HG03354 (cell line): ENCODE data around the gene FBXO36.
"Not testable (repeated sequence)": the region's sequence is repeated elsewhere in the genome, so short reads cannot be mapped to it uniquely, and the experiment has no call there.

ENCODE experiments used
- ATAC-seq: cut with Tn5 transposase; IDR thresholded peaks from one replicate; pipeline ENCODE4 v1.9.1; 2021; ENCODE audit warnings: mild to moderate bottlenecking; ENCODE audit not compliant: unreplicated experiment, poor library complexity, severe bottlenecking

Gene FBXO36

DNA sequence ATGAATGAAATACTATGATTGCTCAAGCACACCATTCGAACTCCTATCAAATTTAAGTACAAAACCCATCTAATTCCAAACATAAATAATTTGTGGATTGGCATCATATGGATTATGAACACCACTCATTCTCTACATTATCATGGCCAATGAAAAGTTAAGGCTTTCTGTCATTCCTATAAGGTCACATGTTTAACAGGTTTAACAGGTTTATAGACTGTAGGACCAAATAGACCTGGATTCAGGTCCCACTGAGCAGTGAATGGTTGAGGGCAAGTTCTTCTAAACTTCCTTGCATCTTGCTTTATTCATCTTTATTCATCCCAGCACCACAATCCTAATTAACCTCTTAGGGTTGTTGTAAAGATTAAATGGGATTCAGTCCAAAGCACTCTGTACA, 33.4 kb downstream of the FBXO36 start:
- ATAC-seq = no peak

DNA sequence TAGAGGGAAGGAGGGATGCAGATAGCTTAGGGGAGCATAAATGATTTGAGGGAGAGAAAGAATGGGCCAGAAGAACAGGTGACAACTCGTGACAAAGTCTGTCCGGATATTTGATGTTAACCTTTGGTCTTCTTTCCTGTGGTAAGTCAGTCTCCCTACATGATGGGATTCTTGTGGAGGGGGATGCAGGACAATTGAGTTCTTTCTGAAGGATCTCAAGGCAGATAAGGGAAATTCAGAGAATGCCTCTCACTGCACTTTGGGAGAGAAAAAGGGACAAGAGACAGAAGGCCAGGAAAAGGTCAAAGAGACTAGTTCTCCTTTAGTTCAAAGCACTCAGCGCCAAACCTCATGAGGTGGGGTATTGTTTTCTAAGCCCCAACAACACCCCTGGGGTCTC, 34.2 kb downstream of the FBXO36 start:
- no peak for ATAC-seq

- not testable (repeated sequence) for ATAC-seq
These were observed 41.3 kb downstream of the FBXO36 start for GRCh38 chr2:229963596-229963995.

DNA sequence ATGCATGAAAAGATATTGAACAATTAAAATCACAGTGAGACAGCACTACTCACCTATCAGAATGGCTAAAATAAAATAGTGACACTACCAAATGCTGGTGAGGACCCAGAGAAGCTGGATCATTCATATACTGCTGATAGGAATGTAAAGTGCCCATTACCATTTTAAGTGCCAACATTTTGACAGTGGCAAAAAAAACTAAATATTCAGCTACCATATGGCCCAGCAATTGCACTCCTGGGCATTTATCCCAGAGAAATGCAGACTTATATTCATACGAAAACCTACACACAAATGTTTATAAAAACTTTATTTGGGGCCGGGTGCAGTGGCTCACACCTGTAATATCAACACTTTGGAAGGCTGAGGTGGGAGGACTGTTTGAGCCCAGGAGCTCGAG, 47.6 kb downstream of the FBXO36 start:
- ATAC-seq = no peak

DNA sequence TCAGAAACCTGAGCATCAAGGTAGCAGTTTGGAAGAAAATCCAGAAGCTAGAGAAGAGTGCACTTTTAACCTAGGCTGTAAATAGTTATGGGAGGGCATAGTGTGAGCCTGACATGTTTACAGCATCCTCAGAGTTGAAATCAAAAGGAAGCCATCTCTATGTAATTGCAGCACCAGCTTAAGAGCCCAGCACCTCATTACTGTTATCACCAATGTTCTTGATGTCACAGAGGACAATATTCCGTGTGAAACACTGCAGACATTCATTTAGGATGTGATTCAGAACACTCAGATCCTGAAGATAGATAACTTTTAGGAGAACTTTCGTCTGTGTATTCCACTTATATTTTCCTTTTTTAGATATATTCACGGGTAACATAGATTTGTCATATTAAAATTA, 48.1 kb downstream of the FBXO36 start:
- ATAC-seq = no peak

GRCh38 chr2:229971298-229971790, 49.0 kb downstream of the FBXO36 start:
- no peak for ATAC-seq

DNA sequence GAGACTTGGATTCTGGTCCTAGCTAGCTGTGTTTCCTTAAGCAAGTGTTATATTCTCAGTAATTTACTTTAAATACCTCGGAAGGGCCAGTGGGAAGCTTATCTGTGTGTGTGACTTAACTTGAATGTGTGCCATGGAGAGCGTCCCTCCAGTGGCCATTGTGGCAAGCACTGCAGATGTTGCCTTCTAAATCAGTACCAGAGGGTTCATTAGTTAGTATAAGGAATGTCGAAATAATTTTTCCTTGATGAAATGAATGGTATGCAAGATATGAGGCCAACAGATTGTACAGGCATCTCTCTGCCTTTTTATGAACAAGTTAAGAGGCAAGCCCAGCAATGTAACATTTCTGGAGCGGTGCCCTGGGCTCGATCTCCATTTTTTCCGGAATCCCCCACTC, 52.0 kb downstream of the FBXO36 start:
- ATAC-seq = no peak

- no peak for ATAC-seq
These were observed 58.3 kb downstream of the FBXO36 start for GRCh38 chr2:229980431-229981184.

DNA sequence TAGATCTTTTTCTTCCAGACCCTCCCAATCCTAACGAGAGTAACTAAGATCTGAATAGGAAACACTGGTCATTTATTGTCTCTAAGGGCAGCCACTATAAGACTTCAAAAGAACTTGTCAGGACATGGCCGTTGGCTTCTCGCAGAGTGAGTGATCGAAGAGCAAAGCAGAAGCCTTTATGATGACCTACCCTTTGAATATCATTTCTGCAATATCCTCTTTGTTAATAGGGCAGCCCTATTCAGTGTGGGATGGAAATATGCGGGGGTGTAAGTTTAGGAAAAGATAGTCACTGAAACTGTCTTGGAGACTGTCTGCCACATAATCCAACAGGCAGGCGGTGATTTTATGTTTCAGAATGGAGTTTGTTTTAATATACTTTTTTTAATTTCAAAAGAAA, 70.9 kb downstream of the FBXO36 start:
- ATAC-seq = no peak

- no peak for ATAC-seq
These were observed 74.0 kb downstream of the FBXO36 start for GRCh38 chr2:229996320-229996719.

- no peak for ATAC-seq
These were observed 75.3 kb downstream of the FBXO36 start for GRCh38 chr2:229997565-229997964.

GRCh38 chr2:230000118-230000841, 78.0 kb downstream of the FBXO36 start:
- ATAC-seq = peak; percentile 97

GRCh38 chr2:230007931-230008707, 85.8 kb downstream of the FBXO36 start:
- peak; percentile 75 for ATAC-seq

DNA sequence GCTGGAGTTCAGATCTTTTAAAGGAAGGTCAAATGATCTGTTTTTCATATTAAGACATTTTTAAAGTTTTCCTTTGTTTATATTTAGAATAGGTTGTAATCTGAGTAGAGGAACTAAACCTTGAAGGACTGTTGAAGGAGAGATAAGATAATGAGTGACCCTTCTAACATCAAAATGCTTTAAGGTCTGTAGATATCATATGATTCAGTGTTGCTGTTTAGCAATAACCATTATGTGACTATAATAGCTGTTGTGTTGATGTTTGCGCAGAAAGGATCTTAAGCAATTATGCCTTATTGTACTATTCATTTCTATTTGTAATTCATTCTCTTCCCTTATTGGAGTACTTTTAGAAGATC, 86.4 kb downstream of the FBXO36 start:
- ATAC-seq = no peak

GRCh38 chr2:230010501-230010900, 88.2 kb downstream of the FBXO36 start:
- ATAC-seq = no peak

- no peak for ATAC-seq
These were observed 89.3 kb downstream of the FBXO36 start for GRCh38 chr2:230011617-230012016.

DNA sequence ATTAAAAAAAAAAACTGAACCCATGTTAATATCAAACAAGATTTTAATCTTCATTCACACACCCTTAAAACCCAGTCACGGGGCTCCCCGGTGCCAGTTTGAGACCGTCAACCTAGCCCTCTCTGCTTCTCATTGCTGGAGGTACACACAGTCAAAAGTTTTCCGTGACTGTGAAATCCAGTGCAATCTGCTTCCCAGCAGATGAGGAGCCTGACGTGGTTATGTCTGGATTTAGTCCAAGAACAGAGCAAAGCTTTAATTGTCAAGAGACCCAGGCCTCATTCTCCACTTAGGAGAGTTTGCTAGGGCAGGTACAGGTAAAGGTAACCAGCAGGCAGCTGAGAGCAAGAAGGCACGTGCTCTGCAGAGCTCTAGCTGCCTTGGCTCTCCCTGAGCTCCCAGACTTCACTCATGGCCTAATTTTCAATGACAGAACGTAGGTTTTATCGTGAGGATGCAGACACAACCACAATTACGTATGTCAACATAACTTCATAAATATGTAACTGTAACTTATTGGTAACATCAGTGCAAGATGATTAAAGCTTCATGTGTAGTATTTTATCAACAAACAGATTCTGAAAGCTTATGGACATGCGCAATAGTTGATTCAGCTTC, 90.1 kb downstream of the FBXO36 start:
- ATAC-seq = no peak

DNA sequence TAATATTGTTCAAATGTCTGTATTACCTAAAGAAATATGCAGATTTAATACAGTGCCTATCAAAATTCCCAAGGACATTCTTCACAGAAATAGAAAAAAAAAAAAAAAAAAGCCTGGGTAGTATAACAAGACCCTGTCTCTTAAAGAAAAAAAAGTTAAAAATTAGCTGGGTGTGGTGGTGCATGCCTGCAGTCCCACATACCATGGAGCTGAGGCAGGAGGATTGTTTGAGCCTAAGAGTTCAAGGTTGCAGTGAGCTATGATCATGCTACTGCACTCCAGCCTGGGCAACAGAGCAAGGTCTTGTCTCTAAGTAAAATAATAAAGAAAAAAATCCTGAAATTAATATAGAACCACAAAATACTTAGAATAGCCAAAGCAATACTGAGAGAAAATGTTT, 94.5 kb downstream of the FBXO36 start:
- ATAC-seq = no peak

DNA sequence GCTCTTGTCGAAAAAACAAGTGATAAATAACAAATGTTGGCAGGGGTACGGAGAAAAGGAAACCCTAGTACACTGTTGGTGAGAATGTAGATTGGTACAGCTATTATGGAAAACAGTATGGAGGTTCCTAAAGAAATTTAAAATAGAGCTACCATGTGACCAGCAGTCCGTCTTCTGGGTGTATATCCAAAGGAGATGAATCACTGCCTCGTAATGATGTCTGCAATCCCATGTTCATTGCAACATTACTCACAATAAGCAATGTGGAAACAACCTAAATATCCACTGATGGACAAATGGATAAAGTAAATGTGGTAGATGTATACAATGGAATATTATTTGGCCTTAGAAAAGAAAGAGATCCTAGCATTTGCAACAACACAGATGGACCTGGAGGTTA, 95.8 kb downstream of the FBXO36 start:
- ATAC-seq = no peak

GRCh38 chr2:230019742-230020141, 97.4 kb downstream of the FBXO36 start:
- ATAC-seq = no peak
